NCI-H524 (cell line): Measurements from ENCODE around the gene VPS45.
"Not testable (repeated sequence)": the region's sequence is repeated elsewhere in the genome, so short reads cannot be mapped to it uniquely, and the experiment has no call there.

Source experiments
- DNase-seq, 2 experiments: peaks; one replicate each; lab custom pipeline; 2025; lab: John Stamatoyannopoulos, UW

The VPS45 gene

DNA sequence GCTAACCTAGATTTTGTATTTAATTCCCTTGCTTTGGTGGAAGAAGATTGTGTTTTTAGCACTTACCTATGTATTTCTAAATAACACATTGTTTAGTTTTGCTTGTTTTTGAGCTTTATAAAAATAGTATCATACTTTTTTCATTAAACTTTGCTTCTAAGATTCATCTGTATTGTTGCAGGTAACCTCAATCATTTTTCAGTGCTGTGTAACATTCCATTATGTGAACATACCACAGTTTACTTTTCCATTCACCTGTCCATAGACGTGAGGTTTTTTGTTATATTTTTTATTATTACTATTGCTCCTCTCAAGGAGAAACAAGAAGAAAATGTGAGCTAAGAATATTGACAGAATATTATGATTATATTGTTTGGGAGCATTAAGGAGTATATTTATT, 67.0 kb downstream of the VPS45 start:
- no peak for DNase-seq

- not testable (repeated sequence) for DNase-seq
These were observed 67.8 kb downstream of the VPS45 start for GRCh38 chr1:150135400-150135799.

DNA sequence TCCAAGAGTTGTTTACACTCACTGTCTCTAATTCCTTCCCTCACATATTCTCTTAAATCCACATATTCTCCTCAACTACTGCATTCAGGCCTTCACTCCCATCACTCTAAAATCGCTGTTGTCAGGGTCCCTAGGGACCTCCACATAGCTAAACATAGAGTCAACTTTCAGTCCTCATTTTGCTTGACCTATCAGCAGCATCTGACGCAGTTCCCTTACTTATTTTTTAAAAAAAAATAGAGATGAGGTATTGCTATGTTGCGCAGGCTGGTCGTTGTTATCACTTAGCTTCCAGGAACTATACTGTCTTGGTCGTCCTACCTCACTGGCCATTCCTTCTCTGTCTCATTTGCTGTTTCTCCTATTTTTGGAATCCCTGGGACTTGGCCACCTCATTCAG, 70.5 kb downstream of the VPS45 start:
- DNase-seq: no peak

DNA sequence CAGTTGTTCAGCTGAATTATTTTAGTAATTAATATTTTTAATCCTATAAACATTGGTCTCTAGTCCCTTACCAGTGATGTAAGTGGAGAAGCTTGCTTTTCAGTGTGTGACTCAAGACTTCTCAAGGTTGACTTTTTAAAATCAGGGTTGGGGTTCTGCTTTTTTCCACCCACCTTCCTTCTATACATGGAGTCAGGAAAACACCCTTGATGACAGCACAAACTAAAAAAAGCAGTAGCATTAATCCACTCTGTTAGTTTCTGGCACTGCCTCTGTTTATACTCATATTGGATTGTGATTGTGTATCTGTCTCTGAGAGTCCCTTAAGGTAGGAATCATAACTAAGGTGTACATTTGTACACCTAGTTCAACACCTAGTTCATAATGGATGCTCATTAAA, 73.9 kb downstream of the VPS45 start:
- no peak for DNase-seq

- no peak for DNase-seq
These were observed 74.5 kb downstream of the VPS45 start for GRCh38 chr1:150142083-150142482.

DNA sequence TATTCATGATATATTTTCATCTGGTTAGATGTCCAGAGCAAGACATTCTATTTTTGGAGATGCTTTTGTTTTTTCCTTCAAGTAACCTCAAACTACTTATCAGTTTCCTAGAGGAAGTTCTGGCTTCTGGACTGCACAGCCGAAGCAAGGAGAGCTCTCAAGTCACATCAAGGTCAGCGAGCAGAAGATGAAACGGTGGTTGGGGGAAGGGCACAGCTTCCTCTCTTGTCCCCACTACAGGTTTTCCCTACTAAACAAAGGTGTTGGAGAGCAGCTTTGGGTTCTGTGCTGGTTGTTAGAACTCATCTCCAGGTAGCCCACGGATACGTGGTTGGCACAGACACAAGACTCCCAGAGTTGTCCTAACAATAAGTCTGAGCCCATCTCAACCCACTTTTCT, 77.0 kb downstream of the VPS45 start:
- no peak for DNase-seq

GRCh38 chr1:150146016-150146415, 78.4 kb downstream of the VPS45 start:
- not testable (repeated sequence) for DNase-seq

GRCh38 chr1:150146849-150147542, 79.4 kb downstream of the VPS45 start:
- no peak for DNase-seq

- no peak for DNase-seq
These were observed 81.3 kb downstream of the VPS45 start for GRCh38 chr1:150148837-150149270.

GRCh38 chr1:150149271-150150132, 81.9 kb downstream of the VPS45 start, which contains the start of gene PLEKHO1:
TSS of gene PLEKHO1 (plus strand) at chr1:150149916. CDS start at chr1:150150258, 342 bp downstream.
- DNase-seq: peak; percentile 29 to 61

DNA sequence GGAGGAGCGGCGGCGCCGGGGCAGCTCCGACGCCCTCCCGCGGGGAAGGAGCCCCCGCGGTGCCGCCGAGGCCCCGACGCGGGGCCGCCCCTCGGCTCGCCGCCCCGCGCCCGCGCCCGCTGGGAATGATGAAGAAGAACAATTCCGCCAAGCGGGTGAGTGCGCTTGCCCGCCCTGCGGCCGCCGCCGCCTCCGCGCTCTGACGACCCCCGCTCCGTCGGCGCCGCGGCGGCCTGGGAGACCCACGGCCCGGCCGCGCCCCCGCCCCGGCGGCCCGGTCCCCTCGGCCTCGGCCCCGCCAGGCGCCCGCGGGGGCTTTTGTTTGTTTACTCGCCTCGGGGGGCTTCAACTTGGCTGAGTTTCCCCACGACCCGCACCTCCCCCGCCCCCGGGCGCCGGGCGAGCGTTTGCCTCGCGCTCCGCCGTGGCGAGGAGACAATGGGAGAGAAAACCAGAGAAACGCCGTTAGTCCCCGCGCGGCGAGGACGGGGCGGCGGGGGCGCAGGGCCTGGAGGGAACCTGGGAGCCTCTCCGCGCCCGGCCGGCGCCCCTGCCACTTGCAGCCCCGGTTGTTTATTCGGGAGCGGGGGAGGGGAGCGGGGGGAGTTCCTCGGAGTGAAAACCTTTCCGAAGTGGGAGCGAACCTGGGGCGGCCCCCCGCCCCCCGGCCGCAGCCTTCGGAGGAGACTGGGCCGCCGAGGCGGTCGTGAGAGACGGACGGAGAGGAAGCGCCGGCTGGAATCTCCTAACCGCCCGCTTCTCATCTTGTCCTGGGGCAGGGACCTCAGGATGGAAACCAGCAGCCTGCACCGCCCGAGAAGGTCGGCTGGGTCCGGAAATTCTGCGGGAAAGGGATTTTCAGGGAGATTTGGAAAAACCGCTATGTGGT, 82.8 kb downstream of the VPS45 start:
- DNase-seq: peak in 1 of 2 experiments; percentile 7

DNA sequence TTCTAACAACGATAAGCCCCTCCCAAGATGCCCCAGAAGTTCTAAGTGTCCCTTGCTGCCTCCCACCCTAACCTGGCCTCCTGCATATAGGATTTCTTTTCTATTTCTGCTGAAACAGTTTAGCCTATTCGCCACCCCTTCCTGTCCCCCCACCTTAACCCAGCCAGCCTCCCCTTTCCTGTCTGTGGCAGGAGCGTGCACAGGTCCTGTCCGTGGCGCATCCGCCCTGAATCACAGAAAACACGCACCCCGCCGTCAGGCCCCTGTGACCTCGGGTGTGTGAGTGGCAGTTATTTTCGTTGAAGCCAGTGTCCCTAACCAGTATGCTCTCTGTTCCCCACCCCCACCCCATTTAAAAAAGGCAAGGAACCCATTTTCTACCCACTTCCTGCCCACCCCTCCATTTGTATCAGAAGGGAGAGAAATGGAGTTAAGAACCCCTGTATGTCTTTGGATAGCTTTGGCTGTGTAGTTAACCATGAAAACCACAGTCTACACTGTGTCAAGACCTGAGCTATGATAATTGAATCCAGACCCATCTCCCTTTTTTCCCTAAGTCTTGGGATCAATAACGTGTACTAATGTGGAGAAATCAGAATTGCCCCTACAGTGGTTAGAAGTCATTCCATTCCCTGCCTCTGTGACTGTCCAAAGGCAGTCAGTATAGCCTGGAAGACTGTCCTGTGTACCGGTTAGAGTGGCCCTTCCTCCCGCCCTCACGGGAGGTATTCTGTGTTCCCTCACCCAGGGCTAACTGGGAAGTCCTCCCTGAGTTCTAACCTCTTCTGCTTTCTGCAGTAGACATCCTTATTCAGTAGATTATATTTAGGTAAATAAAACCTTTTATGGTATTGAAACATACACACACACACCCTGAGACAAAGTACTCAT, 84.0 kb downstream of the VPS45 start:
- DNase-seq: no peak

GRCh38 chr1:150152182-150152536, 84.6 kb downstream of the VPS45 start:
- no peak for DNase-seq

DNA sequence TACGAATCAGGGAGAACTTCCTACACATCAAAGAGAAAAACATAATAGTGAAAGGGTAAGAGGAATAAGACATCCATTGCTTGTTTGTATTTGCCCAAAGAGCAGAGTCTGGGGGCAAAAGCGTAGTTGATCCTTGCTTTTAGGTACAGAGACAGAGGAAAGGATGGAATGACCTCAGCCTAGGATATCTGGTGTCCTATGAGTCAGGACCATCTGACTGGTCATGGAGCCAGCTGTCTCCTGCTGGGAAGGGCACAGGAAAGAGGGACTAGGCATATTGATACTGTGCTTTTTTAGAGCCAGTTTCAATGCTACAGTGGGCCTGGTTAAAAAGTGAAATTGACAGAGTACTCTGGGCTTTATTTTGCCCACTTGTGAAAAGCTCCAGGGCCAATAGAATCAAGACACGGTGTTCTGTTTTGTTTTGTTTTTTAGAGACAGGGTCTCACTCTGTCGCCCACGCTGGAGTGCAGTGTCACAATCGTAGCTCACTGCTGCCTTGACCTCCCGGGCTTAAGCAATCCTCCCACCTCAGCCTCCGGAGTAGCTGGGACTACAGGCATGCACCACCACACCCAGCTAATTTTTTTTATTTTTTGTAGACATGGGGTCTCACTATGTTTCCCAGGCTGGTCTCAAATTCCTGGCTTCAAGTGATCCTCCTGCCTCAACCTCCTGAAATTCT, 85.3 kb downstream of the VPS45 start:
- DNase-seq: no peak

- DNase-seq: no peak
These were observed 86.6 kb downstream of the VPS45 start for GRCh38 chr1:150154143-150154542.

DNA sequence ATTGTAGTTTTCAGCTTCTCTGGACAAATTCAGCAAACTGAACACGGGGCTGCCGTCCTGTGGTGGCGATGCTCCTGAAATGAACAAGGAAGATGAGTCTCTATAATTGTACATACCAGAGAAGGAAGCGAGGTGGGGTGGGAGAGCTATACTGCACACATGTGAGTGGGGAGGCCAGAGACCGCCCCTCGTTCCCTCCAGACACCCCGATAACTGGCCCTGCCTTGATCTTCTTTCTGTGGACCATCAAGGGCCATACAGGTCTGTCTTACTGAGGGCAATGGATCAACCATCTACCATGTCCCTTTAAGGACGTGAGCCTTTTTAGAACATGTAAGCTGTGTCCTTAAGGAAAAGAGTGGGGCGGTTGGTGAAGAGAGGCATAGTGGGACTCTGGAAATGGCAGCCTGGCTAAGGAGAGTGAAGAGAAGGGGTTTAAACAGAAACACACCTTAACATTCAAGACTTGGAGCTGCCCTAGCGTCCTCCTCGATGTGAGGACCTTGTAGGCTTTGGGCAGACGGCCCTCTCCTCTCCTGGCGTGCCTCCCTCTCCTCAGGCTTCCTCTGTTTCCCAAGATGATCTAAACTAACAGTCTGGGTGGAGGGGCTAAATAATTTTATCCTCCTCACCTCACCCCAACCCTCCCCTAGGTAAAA, 88.0 kb downstream of the VPS45 start:
- no peak for DNase-seq

- no peak for DNase-seq
These were observed 89.5 kb downstream of the VPS45 start for GRCh38 chr1:150156868-150157603.

GRCh38 chr1:150159550-150159949, 92.0 kb downstream of the VPS45 start:
- no peak for DNase-seq

DNA sequence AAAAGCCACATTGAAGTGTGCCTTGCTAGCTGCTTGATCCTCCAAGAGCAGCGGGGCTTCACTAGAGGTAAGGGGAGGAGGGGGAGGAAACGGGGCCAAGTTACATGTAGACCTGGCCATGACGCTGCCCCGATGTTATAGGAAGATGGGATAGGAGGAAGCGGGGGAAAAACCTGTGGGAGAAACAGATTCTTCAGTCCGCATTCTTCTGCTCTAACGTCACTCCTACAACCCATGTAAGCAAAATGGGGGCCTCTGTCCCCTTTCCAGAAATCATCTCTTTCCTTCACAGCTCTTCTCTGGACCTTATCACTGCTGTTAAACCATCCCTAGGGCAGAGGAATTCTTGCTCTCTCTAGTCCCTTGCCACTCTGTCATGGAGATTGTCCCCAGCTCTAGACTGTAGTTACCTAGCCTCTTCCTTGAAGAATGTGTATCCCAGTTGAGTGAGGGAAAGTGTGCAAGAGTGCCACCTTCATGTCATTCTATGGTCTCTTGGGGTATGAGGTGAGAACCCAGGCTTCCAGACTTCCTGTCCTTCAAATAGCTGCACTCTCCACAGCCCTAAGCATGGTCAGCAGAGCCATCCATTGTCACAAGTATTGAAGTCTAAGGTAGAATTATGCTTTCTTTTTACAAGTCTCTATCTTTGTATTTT, 93.5 kb downstream of the VPS45 start:
- no peak for DNase-seq
